GM12878 (cell line): Measurements from ENCODE around the gene RPL21. TPM values are rescaled to one million over a fixed set of nuclear protein-coding genes. Genes with fewer than 3 reads are reported as not detected.
"Not testable (repeated sequence)": the region's sequence is repeated elsewhere in the genome, so short reads cannot be mapped to it uniquely, and the experiment has no call there.

Experiments
- ATAC-seq: fragments of 200-7000 bp; cut with Tn5 transposase; 3 replicates; pipeline ENCODE4 v1.9.1; 2020; ENCODE audit warnings: mild to moderate bottlenecking, moderate library complexity
- BruUV-seq: library from RNA; stranded (reverse); fragments of 400-500 nt; replicated peaks from 2 replicates; lab custom pipeline; 2021; lab: Mats Ljungman, UMichigan
- CTCF ChIA-PET: fragments of 300-600 bp; sonication (Branson Sonifier 250); formaldehyde crosslinking; extraction: SDS; loops from one replicate; lab custom pipeline; 2021; ENCODE audit warnings: inconsistent platforms; lab: Yijun Ruan, JAX
- POLR2A ChIA-PET: fragments of 350-600 bp; formaldehyde crosslinking; extraction: SDS; loops from one replicate; lab custom pipeline; 2021; ENCODE audit warnings: inconsistent platforms; lab: Charles Lee
- RAD21 ChIA-PET: fragments of 300-600 bp; sonication (Branson Sonifier 250); formaldehyde crosslinking; loops from one replicate; lab custom pipeline; 2023; ENCODE audit warnings: antibody characterized with exemption; ENCODE audit not compliant: unreplicated experiment; lab: Charles Lee
- SMC1A ChIA-PET: fragments of 300-600 bp; sonication (Branson Sonifier 250); formaldehyde crosslinking; loops from one replicate; lab custom pipeline; 2023; ENCODE audit not compliant: unreplicated experiment, uncharacterized antibody; lab: Charles Lee
- DNase-seq: peaks from one replicate; pipeline ENCODE4 v3.0.0-alpha.2; 2011; ENCODE audit warnings: low read depth, low spot score
- FAIRE-seq: peaks from 3 replicates; lab custom pipeline; 2011; peaks lifted over from hg19 to GRCh38; lab: Jason Lieb, UNC
- H2AFZ ChIP-seq: 2 replicates; pipeline ENCODE4 v1.6.0; 2011; ENCODE audit warnings: low read depth, low read length, control low read depth; ENCODE audit not compliant: control insufficient read depth
- H3K27ac ChIP-seq: 2 replicates; pipeline ENCODE4 v1.5.1; 2011; ENCODE audit warnings: control low read depth; ENCODE audit not compliant: control insufficient read depth, insufficient read depth
- H3K27me3 ChIP-seq, 2 experiments: replicated peaks in 1 of 2; 2 replicates each; pipeline versions ENCODE4 v1.6.0 to v1.6.1; 2011; ENCODE audit warnings: low read length in 1 of 2; ENCODE audit not compliant: control insufficient read depth in 2 of 2, insufficient read depth in 2 of 2
- H3K36me3 ChIP-seq, 2 experiments: 2 replicates each; pipeline ENCODE4 v1.5.1; 2011; ENCODE audit warnings: low read length in 1 of 2; ENCODE audit not compliant: control insufficient read depth in 2 of 2, insufficient read depth in 2 of 2
- H3K4me1 ChIP-seq: 2 replicates; pipeline ENCODE4 v1.6.1; 2011; ENCODE audit warnings: mild to moderate bottlenecking, low read length, moderate library complexity, mixed read lengths; ENCODE audit not compliant: control insufficient read depth, insufficient read depth
- H3K4me2 ChIP-seq: 2 replicates; pipeline ENCODE4 v1.6.0; 2011; ENCODE audit warnings: control low read depth; ENCODE audit not compliant: control insufficient read depth, insufficient read depth
- H3K4me3 ChIP-seq: fragments of 200-600 bp; sonication (generic); 2 replicates; pipeline ENCODE4 v1.5.1; 2016
- H3K79me2 ChIP-seq: 2 replicates; pipeline ENCODE4 v1.6.0; 2011; ENCODE audit warnings: low read length; ENCODE audit not compliant: control insufficient read depth, insufficient read depth
- H3K9ac ChIP-seq: 2 replicates; pipeline ENCODE4 v1.8.0; 2011; ENCODE audit warnings: low read length, control low read depth, mixed read lengths; ENCODE audit not compliant: control insufficient read depth, insufficient read depth
- H3K9me3 ChIP-seq: replicated peaks from 3 replicates; pipeline ENCODE4 v1.5.1; 2011; ENCODE audit warnings: mild to moderate bottlenecking, low read length; ENCODE audit not compliant: control insufficient read depth, insufficient read depth
- H4K20me1 ChIP-seq: 2 replicates; pipeline ENCODE4 v1.6.0; 2011; ENCODE audit not compliant: control insufficient read depth, insufficient read depth
- CBX3 ChIP-seq: fragments of 200-600 bp; sonication (generic); IDR thresholded peaks from 2 replicates; pipeline ENCODE4 v1.6.1; 2016; ENCODE audit warnings: low read depth, borderline replicate concordance
- KDM1A ChIP-seq: fragments of 200-600 bp; sonication (generic); IDR thresholded peaks from 2 replicates; pipeline ENCODE4 v1.6.1; 2016; ENCODE audit warnings: borderline replicate concordance
- NFYA ChIP-seq: IDR thresholded peaks from 2 replicates; pipeline ENCODE4 v1.6.1; 2011; ENCODE audit warnings: low read depth, mild to moderate bottlenecking, low read length, improper control_type of control experiment, borderline replicate concordance
- RAD51 ChIP-seq: fragments of 450-650 bp; IDR thresholded peaks from 2 replicates; pipeline ENCODE4 v1.6.1; 2016; ENCODE audit warnings: moderate library complexity, mild to moderate bottlenecking, inconsistent platforms
- RCOR1 ChIP-seq: conservative IDR thresholded peaks from 2 replicates; pipeline ENCODE4 v1.6.1; 2012; ENCODE audit warnings: low read depth, low read length, improper control_type of control experiment
- SREBF2 ChIP-seq: IDR thresholded peaks from 2 replicates; pipeline ENCODE4 v1.6.1; 2012; ENCODE audit warnings: mild to moderate bottlenecking, low read length
- ZNF207 ChIP-seq: fragments of 450-650 bp; IDR thresholded peaks from 2 replicates; pipeline ENCODE4 v1.6.1; 2014; ENCODE audit warnings: antibody characterized with exemption, mild to moderate bottlenecking, borderline replicate concordance
- ZZZ3 ChIP-seq: IDR thresholded peaks from 2 replicates; pipeline ENCODE4 v1.6.1; 2011; ENCODE audit warnings: low read depth; ENCODE audit not compliant: control insufficient read depth, insufficient read length
- WGBS: methylation state at CpG from one replicate; pipeline ENCODE4 v1.1.6; 2016; ENCODE audit warnings: low lambda C conversion rate; ENCODE audit not compliant: insufficient replicate concordance, insufficient coverage; ENCODE audit errors: missing lambda C conversion rate; 5-methylcytosine and 5-hydroxymethylcytosine counted together
- in situ Hi-C: fragments of 300-500 bp; cut with MboI; formaldehyde crosslinking; loops from 9 replicates; pipeline ENCODE4 v1.14.3; 2018; ENCODE audit warnings: mixed read lengths
- intact Hi-C: fragments of 100-400 bp; cut with micrococcal nuclease; formaldehyde crosslinking; loops from one replicate; pipeline ENCODE4 v1.14.2; 2022; ENCODE audit not compliant: unreplicated experiment
- polyA plus RNA-seq, 11 experiments: library from polyadenylated mRNA; depleted of rRNA in 4 of 11; unstranded in 6 of 11; stranded (reverse) in 5 of 11; fragments of >200 nt; fragmentation: Nextera tagmentation in 4 of 11; fragmentation: Illumina TruSeq in 1 of 11; extraction: Ambion mirVana in 4 of 11; extraction: Trizol in 1 of 11; gene quantifications; 1 replicate in 1 of 11; 2 replicates in 10 of 11; pipeline versions ENCODE4 v1.2.1 to v1.2.3, GENCODE V29; 2011 to 2016; ENCODE audit warnings: inconsistent platforms in 2 of 11, missing spikeins in 2 of 11, low read depth in 1 of 11
- total RNA-seq, 4 experiments: library from RNA; depleted of rRNA in 3 of 4; stranded (reverse); fragments of >200 nt in 3 of 4; fragmentation: Illumina TruSeq in 1 of 4; extraction: Trizol in 1 of 4; gene quantifications; 2 replicates each; pipeline versions ENCODE4 v1.2.1 to v1.2.3, GENCODE V29; 2013 to 2021
- TF ChIP-seq, protein P1 (sequence below): fragments of 450-650 bp; formaldehyde crosslinking; IDR thresholded peaks from 2 replicates; pipeline ENCODE4 v1.5.0; 2022; ENCODE audit warnings: mild to moderate bottlenecking, missing genetic modification characterization
- TF ChIP-seq, protein P2 (sequence below): fragments of 450-650 bp; IDR thresholded peaks from 2 replicates; pipeline ENCODE4 v1.6.1; 2017; ENCODE audit warnings: mild to moderate bottlenecking
- TF ChIP-seq, protein P3 (sequence below): fragments of 450-650 bp; IDR thresholded peaks from 2 replicates; pipeline ENCODE4 v1.6.1; 2016; ENCODE audit warnings: mild to moderate bottlenecking, moderate library complexity, borderline replicate concordance

The RPL21 gene
- total and polyA plus RNA-seq, 10 of the 15 experiments (the other 5 are each of a cell fraction or from before 2014, with no cell fraction given), result 817 to 9,760 (median 1,698) TPM

- TF ChIP-seq, protein P1, sequence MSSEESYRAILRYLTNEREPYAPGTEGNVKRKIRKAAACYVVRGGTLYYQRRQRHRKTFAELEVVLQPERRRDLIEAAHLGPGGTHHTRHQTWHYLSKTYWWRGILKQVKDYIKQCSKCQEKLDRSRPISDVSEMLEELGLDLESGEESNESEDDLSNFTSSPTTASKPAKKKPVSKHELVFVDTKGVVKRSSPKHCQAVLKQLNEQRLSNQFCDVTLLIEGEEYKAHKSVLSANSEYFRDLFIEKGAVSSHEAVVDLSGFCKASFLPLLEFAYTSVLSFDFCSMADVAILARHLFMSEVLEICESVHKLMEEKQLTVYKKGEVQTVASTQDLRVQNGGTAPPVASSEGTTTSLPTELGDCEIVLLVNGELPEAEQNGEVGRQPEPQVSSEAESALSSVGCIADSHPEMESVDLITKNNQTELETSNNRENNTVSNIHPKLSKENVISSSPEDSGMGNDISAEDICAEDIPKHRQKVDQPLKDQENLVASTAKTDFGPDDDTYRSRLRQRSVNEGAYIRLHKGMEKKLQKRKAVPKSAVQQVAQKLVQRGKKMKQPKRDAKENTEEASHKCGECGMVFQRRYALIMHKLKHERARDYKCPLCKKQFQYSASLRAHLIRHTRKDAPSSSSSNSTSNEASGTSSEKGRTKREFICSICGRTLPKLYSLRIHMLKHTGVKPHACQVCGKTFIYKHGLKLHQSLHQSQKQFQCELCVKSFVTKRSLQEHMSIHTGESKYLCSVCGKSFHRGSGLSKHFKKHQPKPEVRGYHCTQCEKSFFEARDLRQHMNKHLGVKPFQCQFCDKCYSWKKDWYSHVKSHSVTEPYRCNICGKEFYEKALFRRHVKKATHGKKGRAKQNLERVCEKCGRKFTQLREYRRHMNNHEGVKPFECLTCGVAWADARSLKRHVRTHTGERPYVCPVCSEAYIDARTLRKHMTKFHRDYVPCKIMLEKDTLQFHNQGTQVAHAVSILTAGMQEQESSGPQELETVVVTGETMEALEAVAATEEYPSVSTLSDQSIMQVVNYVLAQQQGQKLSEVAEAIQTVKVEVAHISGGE (CRISPR knock-in tag), result no peak
- TF ChIP-seq RCOR1, result no peak
- no peak for TF ChIP-seq NFYA
- TF ChIP-seq, protein P2, sequence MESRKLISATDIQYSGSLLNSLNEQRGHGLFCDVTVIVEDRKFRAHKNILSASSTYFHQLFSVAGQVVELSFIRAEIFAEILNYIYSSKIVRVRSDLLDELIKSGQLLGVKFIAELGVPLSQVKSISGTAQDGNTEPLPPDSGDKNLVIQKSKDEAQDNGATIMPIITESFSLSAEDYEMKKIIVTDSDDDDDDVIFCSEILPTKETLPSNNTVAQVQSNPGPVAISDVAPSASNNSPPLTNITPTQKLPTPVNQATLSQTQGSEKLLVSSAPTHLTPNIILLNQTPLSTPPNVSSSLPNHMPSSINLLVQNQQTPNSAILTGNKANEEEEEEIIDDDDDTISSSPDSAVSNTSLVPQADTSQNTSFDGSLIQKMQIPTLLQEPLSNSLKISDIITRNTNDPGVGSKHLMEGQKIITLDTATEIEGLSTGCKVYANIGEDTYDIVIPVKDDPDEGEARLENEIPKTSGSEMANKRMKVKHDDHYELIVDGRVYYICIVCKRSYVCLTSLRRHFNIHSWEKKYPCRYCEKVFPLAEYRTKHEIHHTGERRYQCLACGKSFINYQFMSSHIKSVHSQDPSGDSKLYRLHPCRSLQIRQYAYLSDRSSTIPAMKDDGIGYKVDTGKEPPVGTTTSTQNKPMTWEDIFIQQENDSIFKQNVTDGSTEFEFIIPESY, result no peak
- no peak for TF ChIP-seq SREBF2
- no peak for TF ChIP-seq ZZZ3
- TF ChIP-seq KDM1A, result no peak
- TF ChIP-seq, protein P3, sequence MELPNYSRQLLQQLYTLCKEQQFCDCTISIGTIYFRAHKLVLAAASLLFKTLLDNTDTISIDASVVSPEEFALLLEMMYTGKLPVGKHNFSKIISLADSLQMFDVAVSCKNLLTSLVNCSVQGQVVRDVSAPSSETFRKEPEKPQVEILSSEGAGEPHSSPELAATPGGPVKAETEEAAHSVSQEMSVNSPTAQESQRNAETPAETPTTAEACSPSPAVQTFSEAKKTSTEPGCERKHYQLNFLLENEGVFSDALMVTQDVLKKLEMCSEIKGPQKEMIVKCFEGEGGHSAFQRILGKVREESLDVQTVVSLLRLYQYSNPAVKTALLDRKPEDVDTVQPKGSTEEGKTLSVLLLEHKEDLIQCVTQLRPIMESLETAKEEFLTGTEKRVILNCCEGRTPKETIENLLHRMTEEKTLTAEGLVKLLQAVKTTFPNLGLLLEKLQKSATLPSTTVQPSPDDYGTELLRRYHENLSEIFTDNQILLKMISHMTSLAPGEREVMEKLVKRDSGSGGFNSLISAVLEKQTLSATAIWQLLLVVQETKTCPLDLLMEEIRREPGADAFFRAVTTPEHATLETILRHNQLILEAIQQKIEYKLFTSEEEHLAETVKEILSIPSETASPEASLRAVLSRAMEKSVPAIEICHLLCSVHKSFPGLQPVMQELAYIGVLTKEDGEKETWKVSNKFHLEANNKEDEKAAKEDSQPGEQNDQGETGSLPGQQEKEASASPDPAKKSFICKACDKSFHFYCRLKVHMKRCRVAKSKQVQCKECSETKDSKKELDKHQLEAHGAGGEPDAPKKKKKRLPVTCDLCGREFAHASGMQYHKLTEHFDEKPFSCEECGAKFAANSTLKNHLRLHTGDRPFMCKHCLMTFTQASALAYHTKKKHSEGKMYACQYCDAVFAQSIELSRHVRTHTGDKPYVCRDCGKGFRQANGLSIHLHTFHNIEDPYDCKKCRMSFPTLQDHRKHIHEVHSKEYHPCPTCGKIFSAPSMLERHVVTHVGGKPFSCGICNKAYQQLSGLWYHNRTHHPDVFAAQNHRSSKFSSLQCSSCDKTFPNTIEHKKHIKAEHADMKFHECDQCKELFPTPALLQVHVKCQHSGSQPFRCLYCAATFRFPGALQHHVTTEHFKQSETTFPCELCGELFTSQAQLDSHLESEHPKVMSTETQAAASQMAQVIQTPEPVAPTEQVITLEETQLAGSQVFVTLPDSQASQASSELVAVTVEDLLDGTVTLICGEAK, result no peak
- TF ChIP-seq ZNF207, result no peak
- TF ChIP-seq CBX3, result no peak
- no peak for TF ChIP-seq RAD51
- TF ChIP-seq, all 136 proteins: peak for 0
Measured at GRCh38 chr13:27298849-27299248, 47.5 kb downstream of the RPL21 start (continued).

DNA sequence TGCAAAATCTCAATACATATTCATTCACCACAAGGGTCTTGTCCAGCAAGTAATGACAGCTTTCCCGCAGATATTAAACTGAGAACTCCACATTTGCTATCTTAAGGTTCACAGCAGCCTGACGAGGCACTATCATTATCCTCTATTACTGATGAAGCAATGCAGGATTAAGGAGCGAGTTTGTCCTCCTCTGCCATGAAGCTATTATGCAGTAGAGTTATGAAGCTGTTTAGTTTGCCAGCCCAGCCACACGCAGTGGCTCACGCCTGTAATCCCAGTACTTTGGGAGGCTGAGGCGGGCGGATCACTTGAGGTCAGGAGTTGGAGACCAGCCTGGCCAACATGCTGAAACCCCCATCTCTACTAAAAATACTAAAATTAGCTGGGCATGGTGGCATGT lies 49.0 kb downstream of the RPL21 start:
- POLR2A ChIA-PET, H2AFZ ChIP-seq, H4K20me1 ChIP-seq, BruUV-seq, ATAC-seq, H3K9me3 ChIP-seq, H3K27me3 ChIP-seq, FAIRE-seq, in situ Hi-C loops, intact Hi-C loops, H3K4me1 ChIP-seq, H3K4me2 ChIP-seq, DNase-seq, H3K79me2 ChIP-seq, H3K9ac ChIP-seq, H3K4me3 ChIP-seq, H3K36me3 ChIP-seq, H3K27ac ChIP-seq: not testable (repeated sequence)
- ChIA-PET RAD21 (interaction anchor here (0.7 to 1.1 kb wide), 2 partner anchors 62 to 315 kb away, joined by 3 to 4 read pairs; no protein-coding TSS in a partner anchor), SMC1A (interaction anchor here (0.6 kb wide), 1 partner anchor 9 kb away, joined by 3 read pairs; no protein-coding TSS in a partner anchor), CTCF (interaction anchor here (0.9 to 1.4 kb wide), 4 partner anchors 16 to 315 kb away, joined by 3 to 4 read pairs (median 3); partner anchors contain the start of gene RASL11A)
- WGBS, result 43% methylated on average over 7 of the region's 7 CpGs
